Natural killer cell (primary cell): Measurements from ENCODE around the gene SLC47A2. TPM values are rescaled to one million over a fixed set of nuclear protein-coding genes. Genes with fewer than 3 reads are reported as not detected.

ENCODE experiments used
- ATAC-seq, 3 donors: fragments of 150-1000 bp in 2 of 3; fragments of 200-7000 bp in 1 of 3; cut with Tn5 transposase; 1 replicate in 1 of 3; 2 replicates in 2 of 3; pipeline ENCODE4 v1.10.0; 2021; ENCODE audit warnings: mild to moderate bottlenecking in 2 of 3, moderate library complexity in 2 of 3
- DNase-seq, 2 donors: peaks; one replicate each; pipeline versions ENCODE4 v3.0.0 to v3.0.0-alpha.2; 2013 to 2021; ENCODE audit warnings: mixed read lengths in 1 of 2
- H3K27ac ChIP-seq: one replicate; pipeline ENCODE4 v1.5.1; 2013; ENCODE audit warnings: mild to moderate bottlenecking, low read length
- H3K27me3 ChIP-seq: one replicate; pipeline ENCODE4 v1.6.1; 2013; ENCODE audit warnings: low read length; ENCODE audit not compliant: control insufficient read depth, insufficient read depth
- H3K36me3 ChIP-seq: one replicate; pipeline ENCODE4 v1.6.1; 2013; ENCODE audit warnings: low read length; ENCODE audit not compliant: control insufficient read depth, insufficient read depth
- H3K4me1 ChIP-seq: one replicate; pipeline ENCODE4 v1.6.1; 2013; ENCODE audit warnings: low read length; ENCODE audit not compliant: control insufficient read depth, insufficient read depth
- H3K4me3 ChIP-seq: one replicate; pipeline ENCODE4 v1.5.1; 2013; ENCODE audit warnings: low read length
- H3K9me3 ChIP-seq: one replicate; pipeline ENCODE4 v1.6.1; 2013; ENCODE audit warnings: low read length; ENCODE audit not compliant: control insufficient read depth, insufficient read depth
- H3K27ac Mint-ChIP-seq, 2 donors: one replicate each; pipeline ENCODE4 v1.8.0; 2022; ENCODE audit warnings: mild to moderate bottlenecking in 2 of 2, mixed read lengths in 2 of 2, moderate library complexity in 1 of 2
- H3K27me3 Mint-ChIP-seq, 2 donors: one replicate each; pipeline ENCODE4 v1.8.0; 2022; ENCODE audit warnings: low read depth in 2 of 2, mixed read lengths in 2 of 2
- H3K36me3 Mint-ChIP-seq: one replicate; pipeline ENCODE4 v1.8.0; 2022; ENCODE audit warnings: mixed read lengths
- H3K4me1 Mint-ChIP-seq, 2 donors: one replicate each; pipeline ENCODE4 v1.8.0; 2022; ENCODE audit warnings: mixed read lengths in 2 of 2
- H3K4me3 Mint-ChIP-seq: one replicate; pipeline ENCODE4 v1.8.0; 2022; ENCODE audit warnings: mild to moderate bottlenecking, moderate library complexity, mixed read lengths
- H3K9me3 Mint-ChIP-seq, 2 donors: one replicate each; pipeline ENCODE4 v1.8.0; 2022; ENCODE audit warnings: mixed read lengths in 2 of 2
- WGBS: methylation state at CpG from one replicate; pipeline ENCODE4 v1.1.7; 2013; ENCODE audit warnings: missing lambda C conversion rate; ENCODE audit not compliant: insufficient coverage; 5-methylcytosine and 5-hydroxymethylcytosine counted together
- intact Hi-C: fragments of 100-400 bp; cut with micrococcal nuclease; formaldehyde crosslinking; loops from one replicate; pipeline ENCODE4 v1.14.2; 2022
- total RNA-seq, 4 donors: library from RNA; stranded (reverse); fragments of 120-200 nt in 1 of 4; gene quantifications; one replicate each; pipeline versions ENCODE4 v1.2.3 to v1.2.4, GENCODE V29; 2013 to 2022
- TF ChIP-seq, protein P1 (sequence below): fragments of 200-600 bp; IDR thresholded peaks from one replicate; pipeline ENCODE4 v1.8.0; 2022; ENCODE audit warnings: antibody characterized with exemption

Gene SLC47A2
- total RNA-seq, 3 donors from 2014 or later (not counting 1 experiment from before 2014, with no cell fraction given), result not detected

- intact Hi-C loops, result no loop called here
- no peaks in the 10 kb centered on the region for H3K36me3 Mint-ChIP-seq
- TF ChIP-seq, protein P1, sequence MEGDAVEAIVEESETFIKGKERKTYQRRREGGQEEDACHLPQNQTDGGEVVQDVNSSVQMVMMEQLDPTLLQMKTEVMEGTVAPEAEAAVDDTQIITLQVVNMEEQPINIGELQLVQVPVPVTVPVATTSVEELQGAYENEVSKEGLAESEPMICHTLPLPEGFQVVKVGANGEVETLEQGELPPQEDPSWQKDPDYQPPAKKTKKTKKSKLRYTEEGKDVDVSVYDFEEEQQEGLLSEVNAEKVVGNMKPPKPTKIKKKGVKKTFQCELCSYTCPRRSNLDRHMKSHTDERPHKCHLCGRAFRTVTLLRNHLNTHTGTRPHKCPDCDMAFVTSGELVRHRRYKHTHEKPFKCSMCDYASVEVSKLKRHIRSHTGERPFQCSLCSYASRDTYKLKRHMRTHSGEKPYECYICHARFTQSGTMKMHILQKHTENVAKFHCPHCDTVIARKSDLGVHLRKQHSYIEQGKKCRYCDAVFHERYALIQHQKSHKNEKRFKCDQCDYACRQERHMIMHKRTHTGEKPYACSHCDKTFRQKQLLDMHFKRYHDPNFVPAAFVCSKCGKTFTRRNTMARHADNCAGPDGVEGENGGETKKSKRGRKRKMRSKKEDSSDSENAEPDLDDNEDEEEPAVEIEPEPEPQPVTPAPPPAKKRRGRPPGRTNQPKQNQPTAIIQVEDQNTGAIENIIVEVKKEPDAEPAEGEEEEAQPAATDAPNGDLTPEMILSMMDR, result no peak
Observed at GRCh38 chr17:19728084-19728495, 11.7 kb upstream of the SLC47A2 start.

GRCh38 chr17:19727501-19728078 lies 11.2 kb upstream of the SLC47A2 start:
- ATAC-seq (no peak), DNase-seq (no peak)
- WGBS, result 94% methylated on average over 4 of the region's 4 CpGs
- no peaks in the 10 kb centered on the region for H3K36me3 ChIP-seq
- H3K27me3 ChIP-seq, result no peaks in the 10 kb centered on the region
- H3K4me1 ChIP-seq, result peaks cover 14% of the 10 kb centered on the region
- H3K9me3 ChIP-seq, result no peaks in the 10 kb centered on the region
- no peak overlapping the region for H3K27ac Mint-ChIP-seq
- H3K27ac ChIP-seq, result no peak overlapping the region
- intact Hi-C loops, result no loop called here
- no peak overlapping the region for H3K4me3 ChIP-seq
- TF ChIP-seq, protein P1, result no peak
- no peaks in the 10 kb centered on the region for H3K9me3 Mint-ChIP-seq
- H3K27me3 Mint-ChIP-seq, result no peaks in the 10 kb centered on the region
- H3K4me3 Mint-ChIP-seq, result no peak overlapping the region
- no peaks in the 10 kb centered on the region for H3K36me3 Mint-ChIP-seq
- H3K4me1 Mint-ChIP-seq, result peaks cover 8 to 16% of the 10 kb centered on the region in 2 donors

More at GRCh38 chr17:19728084-19728495, 11.7 kb upstream of the SLC47A2 start:
- DNase-seq (no peak), ATAC-seq (no peak)
- peaks cover 14% of the 10 kb centered on the region for H3K4me1 ChIP-seq
- no peaks in the 10 kb centered on the region for H3K27me3 ChIP-seq
- H3K9me3 Mint-ChIP-seq, result no peaks in the 10 kb centered on the region
- no peaks in the 10 kb centered on the region for H3K9me3 ChIP-seq
- no peaks in the 10 kb centered on the region for H3K36me3 ChIP-seq
- H3K4me1 Mint-ChIP-seq, result peaks cover 8 to 16% of the 10 kb centered on the region in 2 donors
- 58% methylated on average over 7 of the region's 7 CpGs for WGBS
- no peak overlapping the region for H3K4me3 ChIP-seq
- H3K27me3 Mint-ChIP-seq, result no peaks in the 10 kb centered on the region
- H3K27ac ChIP-seq, result no peak overlapping the region
- H3K4me3 Mint-ChIP-seq, result no peak overlapping the region
- no peak overlapping the region for H3K27ac Mint-ChIP-seq

DNA sequence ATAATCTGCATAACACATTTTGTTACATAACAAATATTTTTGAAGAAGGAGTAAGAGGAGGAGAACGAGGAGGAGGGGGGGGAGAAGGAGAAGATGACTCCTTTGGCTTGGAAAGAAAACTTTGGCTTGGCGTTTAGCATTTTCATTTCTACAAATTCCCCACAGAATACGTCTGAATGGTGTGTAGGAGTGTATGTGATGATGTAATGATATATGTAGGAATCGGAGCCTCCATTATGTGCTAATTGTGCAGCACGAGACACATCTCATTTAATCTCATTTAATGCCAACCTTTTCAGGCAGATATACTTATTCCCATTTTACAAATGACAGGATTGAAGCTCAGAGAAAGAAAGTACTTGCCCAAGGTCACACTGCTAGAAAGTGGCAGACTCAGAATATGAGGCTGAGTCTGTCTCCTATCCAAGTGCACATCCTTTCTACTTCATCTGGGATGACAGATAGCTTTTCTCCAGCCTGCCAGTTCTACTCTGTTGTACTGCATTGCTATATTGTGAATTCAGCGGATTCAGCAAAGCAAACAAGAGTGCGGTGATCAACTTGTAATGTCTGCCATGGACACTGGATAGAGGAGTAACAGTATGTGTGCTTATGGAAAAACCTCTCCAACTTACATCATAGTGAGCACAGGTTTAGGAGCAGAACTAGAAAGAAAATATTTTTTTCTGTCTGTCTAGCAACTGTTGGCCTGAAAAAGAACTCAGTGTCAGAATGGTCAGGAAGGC lies 10.4 kb upstream of the SLC47A2 start:
- no peak overlapping the region for H3K27ac ChIP-seq
- TF ChIP-seq, protein P1, result no peak
- no peak for DNase-seq
- ATAC-seq, result no peak
- Mint-ChIP-seq H3K27ac (no peak overlapping the region), H3K4me1 (peaks cover 8 to 16% of the 10 kb centered on the region in 2 donors), H3K27me3 (no peaks in the 10 kb centered on the region), H3K36me3 (no peaks in the 10 kb centered on the region), H3K4me3 (no peak overlapping the region), H3K9me3 (no peaks in the 10 kb centered on the region)
- no peaks in the 10 kb centered on the region for H3K36me3 ChIP-seq
- H3K4me1 ChIP-seq, result peaks cover 14% of the 10 kb centered on the region
- intact Hi-C loops, result no loop called here
- no peaks in the 10 kb centered on the region for H3K9me3 ChIP-seq
- WGBS, result 100% methylated on average over 1 of the region's 7 CpGs
- no peaks in the 10 kb centered on the region for H3K27me3 ChIP-seq
- no peak overlapping the region for H3K4me3 ChIP-seq
